Measurements from ENCODE around the gene ZRANB1. TPM values are rescaled to one million over a fixed set of nuclear protein-coding genes. Genes with fewer than 3 reads are reported as not detected.

ZRANB1 gene
- total and polyA plus RNA-seq, 2 of the 13 experiments (the other 11 are each of a cell fraction or from before 2014, with no cell fraction given) = 10.3 to 19.6 TPM

- FAIRE-seq (no peak), ATAC-seq (no peak), DNase-seq (ENCODE audit: low spot score) (no peak)
- no peak overlapping the region for H2AFZ ChIP-seq (ENCODE audit: low read length)
- peaks cover 0 to 6% of the 10 kb centered on the region in 2 experiments; a peak in 1 of 5 replicates for H3K27me3 ChIP-seq (ENCODE audit: control insufficient read depth in 1 of 2, insufficient read depth in 2 of 2, low read length in 2 of 2)
- TF ChIP-seq TOE1 (CRISPR knock-in tag; IDR thresholded peaks at IDR 0.05) (no peak), TAF1 (CRISPR knock-in tag; IDR thresholded peaks at IDR 0.05) (no peak), ZNF563 (CRISPR knock-in tag; IDR thresholded peaks at IDR 0.05) (no peak)
- H3K4me1 ChIP-seq (ENCODE audit: insufficient read depth, low read length) = peaks cover 16% of the 10 kb centered on the region
- no peak overlapping the region for H3K4me3 ChIP-seq (replicated peaks in 1 of 3; ENCODE audit: insufficient read depth in 1 of 3, low read depth in 2 of 3, low read length in 3 of 3)
- no peaks in the 10 kb centered on the region for H3K9me3 ChIP-seq (ENCODE audit: low read length)
- intact Hi-C loops (cut with micrococcal nuclease; ENCODE audit: unreplicated experiment) = no loop called here
- no peaks in the 10 kb centered on the region for H3K36me3 ChIP-seq (replicated peaks in 1 of 2; ENCODE audit: control insufficient read depth in 1 of 2, insufficient read depth in 2 of 2, low read length in 2 of 2)
- in situ Hi-C loops (cut with HindIII; ENCODE audit: extremely low pct_ligation_motif_present, low pct_unique_long_range_greater_than_20kb) = no loop called here
- H4K20me1 ChIP-seq (ENCODE audit: insufficient read depth, low read length) = no peaks in the 10 kb centered on the region
- H3K27ac ChIP-seq (ENCODE audit: extremely low read length, insufficient read depth, low read length) = no peak overlapping the region
- ChIA-PET CTCF (ENCODE audit: low intra/inter-chr PET ratio, low total read pairs) (no interaction called here), POLR2A (no interaction called here)
- BruUV-seq (replicated peaks) = no TSS peak
- no peak overlapping the region for H3K9ac ChIP-seq (ENCODE audit: insufficient read depth, low read depth, low read length)
- H3K4me2 ChIP-seq (ENCODE audit: low read depth, low read length) = no peak overlapping the region
- WGBS (ENCODE audit: low lambda C conversion rate) = 5% methylated on average over 4 of the region's 4 CpGs
- no peaks in the 10 kb centered on the region for H3K79me2 ChIP-seq (ENCODE audit: insufficient read depth, low read length)
Measured at GRCh38 chr10:124896751-124897150, 45.2 kb upstream of the ZRANB1 start.

- ATAC-seq (peak; percentile 91), DNase-seq (ENCODE audit: low spot score) (peak; percentile 30), FAIRE-seq (no peak)
- Histone ChIP-seq H3K4me2 (ENCODE audit: low read depth, low read length) (peak overlapping the region; percentile 62), H3K27ac (ENCODE audit: extremely low read length, insufficient read depth, low read length) (no peak overlapping the region), H2AFZ (ENCODE audit: low read length) (no peak overlapping the region), H3K4me3 (replicated peaks in 1 of 3; ENCODE audit: insufficient read depth in 1 of 3, low read depth in 2 of 3, low read length in 3 of 3) (peak overlapping the region in 1 of 3 experiments; percentile 56; a peak in 1 of 6 replicates), H3K9me3 (ENCODE audit: low read length) (no peaks in the 10 kb centered on the region), H3K4me1 (ENCODE audit: insufficient read depth, low read length) (peaks cover 27% of the 10 kb centered on the region), H3K36me3 (replicated peaks in 1 of 2; ENCODE audit: control insufficient read depth in 1 of 2, insufficient read depth in 2 of 2, low read length in 2 of 2) (no peaks in the 10 kb centered on the region), H3K79me2 (ENCODE audit: insufficient read depth, low read length) (no peaks in the 10 kb centered on the region), H3K27me3 (ENCODE audit: control insufficient read depth in 1 of 2, insufficient read depth in 2 of 2, low read length in 2 of 2) (0 out of 5 replicates have a peak, but pooled peaks cover 0 to 3% of the 10 kb centered on the region in 2 experiments), H4K20me1 (ENCODE audit: insufficient read depth, low read length) (no peaks in the 10 kb centered on the region), H3K9ac (ENCODE audit: insufficient read depth, low read depth, low read length) (no peak overlapping the region)
- WGBS (ENCODE audit: low lambda C conversion rate) = 0% methylated on average over 1 of the region's 9 CpGs
- CTCF ChIA-PET (ENCODE audit: low intra/inter-chr PET ratio, low total read pairs) = no interaction called here
- BruUV-seq (replicated peaks) = no TSS peak
- POLR2A ChIA-PET = no interaction called here
- intact Hi-C loops (cut with micrococcal nuclease; ENCODE audit: unreplicated experiment) = no loop called here
- in situ Hi-C loops (cut with HindIII; ENCODE audit: extremely low pct_ligation_motif_present, low pct_unique_long_range_greater_than_20kb) = no loop called here
- TF ChIP-seq ZFX (CRISPR knock-in tag; IDR thresholded peaks at IDR 0.05; ENCODE audit: low read depth) = no peak
- no peak for TF ChIP-seq ZNF607 (CRISPR knock-in tag; IDR thresholded peaks at IDR 0.05; ENCODE audit: borderline replicate concordance)
- TF ChIP-seq ZNF720 (CRISPR knock-in tag; IDR thresholded peaks at IDR 0.05) = no peak
- TF ChIP-seq MYPOP (CRISPR knock-in tag; IDR thresholded peaks at IDR 0.05) = no peak
- no peak for TF ChIP-seq HHEX (CRISPR knock-in tag; IDR thresholded peaks at IDR 0.05)
- peak; percentile 29; the same call in 1 of the 2 replicates for TF ChIP-seq SALL1 (CRISPR knock-in tag; IDR thresholded peaks at IDR 0.05)
- TF ChIP-seq ZFP37 (CRISPR knock-in tag; IDR thresholded peaks at IDR 0.05; ENCODE audit: borderline replicate concordance) = no peak
- TF ChIP-seq EHMT2 (IDR thresholded peaks at IDR 0.05; ENCODE audit: borderline replicate concordance, low read depth, low read length) = no peak
- TF ChIP-seq ZNF460 (CRISPR knock-in tag; IDR thresholded peaks at IDR 0.05; ENCODE audit: borderline replicate concordance) = no peak
- no peak for TF ChIP-seq ZNF12 (CRISPR knock-in tag; IDR thresholded peaks at IDR 0.05)
- no peak for TF ChIP-seq ADNP (CRISPR knock-in tag; IDR thresholded peaks at IDR 0.05)
- no peak for TF ChIP-seq SKIL (CRISPR knock-in tag; IDR thresholded peaks at IDR 0.05; ENCODE audit: borderline replicate concordance)
- no peak for TF ChIP-seq SMAD9 (CRISPR knock-in tag; IDR thresholded peaks at IDR 0.05)
- TF ChIP-seq FIP1L1 (IDR thresholded peaks at IDR 0.05; ENCODE audit: borderline replicate concordance, insufficient read depth, low read depth, low read length) = no peak
- TF ChIP-seq MEIS2 (CRISPR knock-in tag; IDR thresholded peaks at IDR 0.05) = no peak
Measured at GRCh38 chr10:124898471-124898870, 43.5 kb upstream of the ZRANB1 start.

Data from HepG2 (cell line).